ENCODE data around the gene NAALAD2. TPM values are rescaled to one million over a fixed set of nuclear protein-coding genes. Genes with fewer than 3 reads are reported as not detected.
"Not testable (repeated sequence)": the region's sequence is repeated elsewhere in the genome, so short reads cannot be mapped to it uniquely, and the experiment has no call there.

Gene NAALAD2
- total RNA-seq, 1 experiment from 2014 or later: 0.15 TPM

- no peak for DNase-seq (ENCODE audit: low read depth)
Measured at GRCh38 chr11:90192869-90193582, 58.6 kb downstream of the NAALAD2 start.

- no peak for DNase-seq (ENCODE audit: low read depth)
Measured at GRCh38 chr11:90197377-90197776, 62.9 kb downstream of the NAALAD2 start.

- no peak for DNase-seq (ENCODE audit: low read depth)
Measured at GRCh38 chr11:90202342-90202741, 67.9 kb downstream of the NAALAD2 start.

- DNase-seq (ENCODE audit: low read depth): no peak
Measured at GRCh38 chr11:90204407-90204806, 69.9 kb downstream of the NAALAD2 start.

GRCh38 chr11:90204832-90205646, 70.6 kb downstream of the NAALAD2 start:
- DNase-seq (ENCODE audit: low read depth): peak; percentile 61

GRCh38 chr11:90207992-90208391, 73.5 kb downstream of the NAALAD2 start:
- not testable (repeated sequence) for DNase-seq (ENCODE audit: low read depth)

- no peak for DNase-seq (ENCODE audit: low read depth)
Measured at GRCh38 chr11:90208857-90209256, 74.4 kb downstream of the NAALAD2 start.

- no peak for DNase-seq (ENCODE audit: low read depth)
Measured at GRCh38 chr11:90213322-90213721, 78.9 kb downstream of the NAALAD2 start.

- DNase-seq (ENCODE audit: low read depth): no peak
Measured at GRCh38 chr11:90216611-90217010, 82.1 kb downstream of the NAALAD2 start.

GRCh38 chr11:90218606-90219005, 84.1 kb downstream of the NAALAD2 start:
- DNase-seq (ENCODE audit: low read depth): no peak

- DNase-seq (ENCODE audit: low read depth): no peak
Measured at GRCh38 chr11:90219438-90219837, 85.0 kb downstream of the NAALAD2 start.

GRCh38 chr11:90220391-90220790, 85.9 kb downstream of the NAALAD2 start:
- DNase-seq (ENCODE audit: low read depth): peak; percentile 52

GRCh38 chr11:90221803-90222458, 87.5 kb downstream of the NAALAD2 start:
- no peak for DNase-seq (ENCODE audit: low read depth)

GRCh38 chr11:90222459-90223247, 88.2 kb downstream of the NAALAD2 start, which contains the start of gene CHORDC1:
Gene CHORDC1, minus strand, starts transcription at chr11:90223049. Its CDS starts 95 bp downstream, at chr11:90222954.
- DNase-seq (ENCODE audit: low read depth): peak; percentile 85

- DNase-seq (ENCODE audit: low read depth): no peak
Measured at GRCh38 chr11:90223248-90223585, 88.8 kb downstream of the NAALAD2 start.

- DNase-seq (ENCODE audit: low read depth): no peak
Measured at GRCh38 chr11:90228056-90228455, 93.6 kb downstream of the NAALAD2 start.

- DNase-seq (ENCODE audit: low read depth): peak; percentile 42
Measured at GRCh38 chr11:90229791-90230190, 95.3 kb downstream of the NAALAD2 start.

- DNase-seq (ENCODE audit: low read depth): no peak
Measured at GRCh38 chr11:90234977-90235376, 100.5 kb downstream of the NAALAD2 start.

GRCh38 chr11:90235526-90235925, 101.1 kb downstream of the NAALAD2 start:
- no peak for DNase-seq (ENCODE audit: low read depth)

GRCh38 chr11:90237004-90237403, 102.5 kb downstream of the NAALAD2 start:
- no peak for DNase-seq (ENCODE audit: low read depth)

GRCh38 chr11:90239967-90240636, 105.6 kb downstream of the NAALAD2 start:
- not testable (repeated sequence) for DNase-seq (ENCODE audit: low read depth)
